SK-N-SH (cell line): ENCODE results near the gene VIPR2.

Experiments used
- EP300 ChIP-seq, 2 experiments: IDR thresholded peaks; 2 replicates each; pipeline versions ENCODE4 v1.4.0 to v1.6.1; 2012; ENCODE audit warnings: borderline replicate concordance in 1 of 2, low read depth in 1 of 2, low read length in 1 of 2
- GABPA ChIP-seq: IDR thresholded peaks from 2 replicates; pipeline ENCODE4 v1.4.0; 2012; ENCODE audit warnings: low read depth, mild to moderate bottlenecking
- POLR2AphosphoS5 ChIP-seq: IDR thresholded peaks from 2 replicates; pipeline ENCODE4 v1.6.1; 2012; ENCODE audit warnings: low read depth, low read length
- RAD21 ChIP-seq: IDR thresholded peaks from 2 replicates; pipeline ENCODE4 v1.6.1; 2012; ENCODE audit warnings: mild to moderate bottlenecking, low read length
- RFX5 ChIP-seq: IDR thresholded peaks from 2 replicates; pipeline ENCODE4 v1.6.1; 2012; ENCODE audit warnings: mild to moderate bottlenecking, improper control_type of control experiment, low read length
- SMC3 ChIP-seq: IDR thresholded peaks from 2 replicates; pipeline ENCODE4 v1.6.1; 2012; ENCODE audit warnings: low read depth, low read length, improper control_type of control experiment
- TAF1 ChIP-seq: IDR thresholded peaks from 2 replicates; pipeline ENCODE4 v1.6.1; 2012; ENCODE audit warnings: low read depth, mild to moderate bottlenecking, low read length, moderate library complexity, borderline replicate concordance
- TF ChIP-seq, protein P1 (sequence below): IDR thresholded peaks from 2 replicates; pipeline ENCODE4 v1.4.0; 2012; ENCODE audit warnings: low read depth, borderline replicate concordance
- TF ChIP-seq, protein P2 (sequence below): fragments of 200-600 bp; sonication (generic); IDR thresholded peaks from 2 replicates; pipeline ENCODE4 v1.6.1; 2017; ENCODE audit warnings: antibody characterized with exemption, mild to moderate bottlenecking, moderate library complexity
- TF ChIP-seq, protein P3 (sequence below): fragments of 150-350 bp; IDR thresholded peaks from 2 replicates; pipeline ENCODE4 v1.6.1; 2016; ENCODE audit warnings: mild to moderate bottlenecking, low read depth, low read length

DNA sequence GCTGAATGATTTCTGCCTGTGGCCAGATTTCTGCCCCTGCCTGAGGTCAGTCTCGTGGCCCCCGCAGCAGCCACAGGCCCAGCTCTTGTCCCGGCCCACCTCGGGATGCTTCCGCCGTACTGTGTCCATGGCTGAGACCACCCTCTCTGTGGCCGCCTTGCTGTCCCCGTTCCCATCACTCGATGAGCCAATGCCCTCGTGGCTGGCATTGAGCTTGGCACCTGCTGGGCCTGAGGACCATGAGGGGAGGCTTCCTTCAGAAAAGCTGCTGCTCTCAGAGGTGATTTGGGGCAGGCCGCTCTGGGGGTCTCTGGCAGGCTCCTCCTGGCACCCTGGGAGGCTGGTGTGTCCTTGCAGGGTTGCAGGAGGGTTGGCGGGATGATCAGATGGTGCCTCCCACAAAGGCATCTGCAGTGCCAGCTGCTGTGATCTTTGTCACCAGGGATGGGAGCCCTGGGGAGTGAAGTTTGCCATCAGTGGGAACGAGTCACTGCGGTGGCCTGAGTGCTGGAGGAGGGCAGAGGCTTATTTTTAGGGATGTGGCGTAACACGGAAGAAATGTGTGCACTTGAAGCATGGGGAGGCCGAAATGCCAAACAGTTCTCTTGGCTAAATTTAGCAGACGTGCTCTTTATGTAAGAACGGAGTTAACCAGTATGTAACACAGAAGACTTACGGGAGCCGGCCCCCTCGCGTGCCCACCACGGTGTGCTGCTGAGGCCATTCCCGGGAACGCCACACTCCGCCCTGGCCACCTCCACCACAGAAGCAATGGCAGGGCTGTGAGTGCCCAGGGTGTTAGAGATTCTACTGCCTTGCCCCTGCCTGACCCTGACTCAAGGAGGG, 47.7 kb downstream of the VIPR2 start:
- TF ChIP-seq RAD21 (no peak), GABPA (no peak), TAF1 (no peak), POLR2AphosphoS5 (no peak), EP300 (IDR thresholded peaks at IDR 0.05; ENCODE audit: borderline replicate concordance in 1 of 2, low read depth in 1 of 2, low read length in 1 of 2) (no peak), RFX5 (no peak), SMC3 (no peak)
- TF ChIP-seq, protein P1, sequence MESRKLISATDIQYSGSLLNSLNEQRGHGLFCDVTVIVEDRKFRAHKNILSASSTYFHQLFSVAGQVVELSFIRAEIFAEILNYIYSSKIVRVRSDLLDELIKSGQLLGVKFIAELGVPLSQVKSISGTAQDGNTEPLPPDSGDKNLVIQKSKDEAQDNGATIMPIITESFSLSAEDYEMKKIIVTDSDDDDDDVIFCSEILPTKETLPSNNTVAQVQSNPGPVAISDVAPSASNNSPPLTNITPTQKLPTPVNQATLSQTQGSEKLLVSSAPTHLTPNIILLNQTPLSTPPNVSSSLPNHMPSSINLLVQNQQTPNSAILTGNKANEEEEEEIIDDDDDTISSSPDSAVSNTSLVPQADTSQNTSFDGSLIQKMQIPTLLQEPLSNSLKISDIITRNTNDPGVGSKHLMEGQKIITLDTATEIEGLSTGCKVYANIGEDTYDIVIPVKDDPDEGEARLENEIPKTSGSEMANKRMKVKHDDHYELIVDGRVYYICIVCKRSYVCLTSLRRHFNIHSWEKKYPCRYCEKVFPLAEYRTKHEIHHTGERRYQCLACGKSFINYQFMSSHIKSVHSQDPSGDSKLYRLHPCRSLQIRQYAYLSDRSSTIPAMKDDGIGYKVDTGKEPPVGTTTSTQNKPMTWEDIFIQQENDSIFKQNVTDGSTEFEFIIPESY: no peak
- TF ChIP-seq, protein P2, sequence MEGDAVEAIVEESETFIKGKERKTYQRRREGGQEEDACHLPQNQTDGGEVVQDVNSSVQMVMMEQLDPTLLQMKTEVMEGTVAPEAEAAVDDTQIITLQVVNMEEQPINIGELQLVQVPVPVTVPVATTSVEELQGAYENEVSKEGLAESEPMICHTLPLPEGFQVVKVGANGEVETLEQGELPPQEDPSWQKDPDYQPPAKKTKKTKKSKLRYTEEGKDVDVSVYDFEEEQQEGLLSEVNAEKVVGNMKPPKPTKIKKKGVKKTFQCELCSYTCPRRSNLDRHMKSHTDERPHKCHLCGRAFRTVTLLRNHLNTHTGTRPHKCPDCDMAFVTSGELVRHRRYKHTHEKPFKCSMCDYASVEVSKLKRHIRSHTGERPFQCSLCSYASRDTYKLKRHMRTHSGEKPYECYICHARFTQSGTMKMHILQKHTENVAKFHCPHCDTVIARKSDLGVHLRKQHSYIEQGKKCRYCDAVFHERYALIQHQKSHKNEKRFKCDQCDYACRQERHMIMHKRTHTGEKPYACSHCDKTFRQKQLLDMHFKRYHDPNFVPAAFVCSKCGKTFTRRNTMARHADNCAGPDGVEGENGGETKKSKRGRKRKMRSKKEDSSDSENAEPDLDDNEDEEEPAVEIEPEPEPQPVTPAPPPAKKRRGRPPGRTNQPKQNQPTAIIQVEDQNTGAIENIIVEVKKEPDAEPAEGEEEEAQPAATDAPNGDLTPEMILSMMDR: no peak
- TF ChIP-seq, protein P3, sequence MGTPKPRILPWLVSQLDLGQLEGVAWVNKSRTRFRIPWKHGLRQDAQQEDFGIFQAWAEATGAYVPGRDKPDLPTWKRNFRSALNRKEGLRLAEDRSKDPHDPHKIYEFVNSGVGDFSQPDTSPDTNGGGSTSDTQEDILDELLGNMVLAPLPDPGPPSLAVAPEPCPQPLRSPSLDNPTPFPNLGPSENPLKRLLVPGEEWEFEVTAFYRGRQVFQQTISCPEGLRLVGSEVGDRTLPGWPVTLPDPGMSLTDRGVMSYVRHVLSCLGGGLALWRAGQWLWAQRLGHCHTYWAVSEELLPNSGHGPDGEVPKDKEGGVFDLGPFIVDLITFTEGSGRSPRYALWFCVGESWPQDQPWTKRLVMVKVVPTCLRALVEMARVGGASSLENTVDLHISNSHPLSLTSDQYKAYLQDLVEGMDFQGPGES: no peak
